KMS-11 (cell line): ENCODE results near the gene NTNG2.

Experiments
- H2AFZ ChIP-seq: fragments of 200-600 bp; sonication (generic); 2 replicates; pipeline ENCODE4 v1.6.1; 2016; ENCODE audit warnings: antibody characterized with exemption, mixed run types, low read depth
- H3K27ac ChIP-seq: fragments of 200-600 bp; sonication (generic); 2 replicates; pipeline ENCODE4 v1.6.1; 2016; ENCODE audit warnings: mild to moderate bottlenecking, mixed run types
- H3K27me3 ChIP-seq: fragments of 200-600 bp; sonication (generic); 2 replicates; pipeline ENCODE4 v1.6.1; 2017; ENCODE audit warnings: mild to moderate bottlenecking, low read depth, mixed run types, moderate library complexity; ENCODE audit not compliant: insufficient read depth
- H3K36me3 ChIP-seq: fragments of 200-600 bp; sonication (generic); 2 replicates; pipeline ENCODE4 v1.6.1; 2017; ENCODE audit warnings: mild to moderate bottlenecking, mixed run types; ENCODE audit not compliant: insufficient read depth
- H3K4me1 ChIP-seq: fragments of 200-600 bp; sonication (generic); 2 replicates; pipeline ENCODE4 v1.6.1; 2016; ENCODE audit warnings: mild to moderate bottlenecking, low read depth, mixed run types; ENCODE audit not compliant: poor library complexity, severe bottlenecking
- H3K4me2 ChIP-seq: fragments of 200-600 bp; sonication (generic); 2 replicates; pipeline ENCODE4 v1.7.0; 2016; ENCODE audit warnings: mild to moderate bottlenecking, mixed run types
- H3K4me3 ChIP-seq: fragments of 200-600 bp; sonication (generic); IDR thresholded peaks from 2 replicates; pipeline ENCODE4 v1.6.1; 2017; ENCODE audit warnings: low read depth, low read length, mixed read lengths; ENCODE audit not compliant: insufficient read depth
- H3K79me2 ChIP-seq: fragments of 200-600 bp; sonication (generic); 2 replicates; pipeline ENCODE4 v1.6.1; 2016; ENCODE audit warnings: low read depth, mixed run types; ENCODE audit not compliant: insufficient read depth
- H3K9ac ChIP-seq: fragments of 200-600 bp; sonication (generic); 2 replicates; pipeline ENCODE4 v1.6.1; 2016; ENCODE audit warnings: mild to moderate bottlenecking, mixed run types
- H4K20me1 ChIP-seq: fragments of 200-600 bp; sonication (generic); 2 replicates; pipeline ENCODE4 v1.6.1; 2016; ENCODE audit warnings: mild to moderate bottlenecking, mixed run types; ENCODE audit not compliant: insufficient read depth
- CTCF ChIP-seq: fragments of 200-600 bp; sonication (generic); conservative IDR thresholded peaks from 2 replicates; pipeline ENCODE4 v1.6.1; 2017; ENCODE audit warnings: low read depth, mild to moderate bottlenecking, antibody characterized with exemption, low read length, moderate library complexity, mixed read lengths

The NTNG2 gene

GRCh38 chr9:132250324-132251262 lies 88.7 kb downstream of the NTNG2 start:
- Histone ChIP-seq H4K20me1 (no peaks in the 10 kb centered on the region), H3K27ac (no peak overlapping the region), H2AFZ (no peak overlapping the region), H3K27me3 (peaks cover 26% of the 10 kb centered on the region), H3K9ac (no peak overlapping the region), H3K79me2 (no peaks in the 10 kb centered on the region), H3K4me2 (no peak overlapping the region), H3K4me3 (no peak overlapping the region), H3K4me1 (no peaks in the 10 kb centered on the region), H3K36me3 (no peaks in the 10 kb centered on the region)
- no peak for TF ChIP-seq CTCF

- H3K36me3 ChIP-seq: no peaks in the 10 kb centered on the region
Measured at GRCh38 chr9:132260846-132261245, 99.0 kb downstream of the NTNG2 start.

GRCh38 chr9:132266017-132266416 lies 104.2 kb downstream of the NTNG2 start:
- H3K79me2 ChIP-seq: no peaks in the 10 kb centered on the region

More at GRCh38 chr9:132260846-132261245, 99.0 kb downstream of the NTNG2 start:
- H2AFZ ChIP-seq: no peak overlapping the region
- H3K4me3 ChIP-seq: no peak overlapping the region
- no peaks in the 10 kb centered on the region for H3K27me3 ChIP-seq
- no peaks in the 10 kb centered on the region for H3K4me1 ChIP-seq
- H4K20me1 ChIP-seq: no peaks in the 10 kb centered on the region
- H3K79me2 ChIP-seq: no peaks in the 10 kb centered on the region
- no peak overlapping the region for H3K4me2 ChIP-seq
- no peak for TF ChIP-seq CTCF
- no peak overlapping the region for H3K9ac ChIP-seq
- no peak overlapping the region for H3K27ac ChIP-seq

GRCh38 chr9:132267660-132268059 lies 105.8 kb downstream of the NTNG2 start:
- no peak overlapping the region for H3K4me2 ChIP-seq
- H3K79me2 ChIP-seq: no peaks in the 10 kb centered on the region
- no peak for TF ChIP-seq CTCF
- no peaks in the 10 kb centered on the region for H4K20me1 ChIP-seq
- no peaks in the 10 kb centered on the region for H3K36me3 ChIP-seq
- H3K4me1 ChIP-seq: peaks cover 4% of the 10 kb centered on the region
- no peak overlapping the region for H3K4me3 ChIP-seq
- H3K27me3 ChIP-seq: no peaks in the 10 kb centered on the region
- H2AFZ ChIP-seq: no peak overlapping the region
- no peak overlapping the region for H3K27ac ChIP-seq
- H3K9ac ChIP-seq: no peak overlapping the region

More at GRCh38 chr9:132266017-132266416, 104.2 kb downstream of the NTNG2 start:
- H3K27me3 ChIP-seq: no peaks in the 10 kb centered on the region
- no peak overlapping the region for H3K4me3 ChIP-seq
- no peak overlapping the region for H3K27ac ChIP-seq
- H3K9ac ChIP-seq: no peak overlapping the region
- no peak overlapping the region for H3K4me2 ChIP-seq
- no peak overlapping the region for H2AFZ ChIP-seq
- TF ChIP-seq CTCF: no peak
- H3K36me3 ChIP-seq: no peaks in the 10 kb centered on the region
- peaks cover 4% of the 10 kb centered on the region for H3K4me1 ChIP-seq
- no peaks in the 10 kb centered on the region for H4K20me1 ChIP-seq
